ENCODE measurements around the gene MED25. TPM values are rescaled to one million over a fixed set of nuclear protein-coding genes. Genes with fewer than 3 reads are reported as not detected.

MED25 gene
- total RNA-seq, 3 donors from 2014 or later (not counting 1 experiment from before 2014, with no cell fraction given): 64.2 to 132 (median 69.5) TPM

- Histone ChIP-seq H3K9me3 (ENCODE audit: control insufficient read depth, insufficient read depth, low read length) (no peaks in the 10 kb centered on the region), H3K4me3 (ENCODE audit: low read length) (no peak overlapping the region), H3K4me1 (ENCODE audit: control insufficient read depth, insufficient read depth, low read length) (no peaks in the 10 kb centered on the region), H3K36me3 (ENCODE audit: control insufficient read depth, insufficient read depth, low read length) (peaks cover 58% of the 10 kb centered on the region), H3K27me3 (ENCODE audit: control insufficient read depth, insufficient read depth, low read length) (no peaks in the 10 kb centered on the region), H3K27ac (ENCODE audit: low read length) (no peak overlapping the region)
- H3K36me3 Mint-ChIP-seq: peaks cover 12% of the 10 kb centered on the region
- H3K4me3 Mint-ChIP-seq: no peak overlapping the region
- H3K27me3 Mint-ChIP-seq (ENCODE audit: low read depth in 2 of 2): no peaks in the 10 kb centered on the region
- ATAC-seq (no peak), DNase-seq (no peak)
- intact Hi-C loops (cut with micrococcal nuclease): no loop called here
- peaks cover 37 to 40% of the 10 kb centered on the region in 2 donors for H3K4me1 Mint-ChIP-seq
- no peak for TF ChIP-seq CTCF (IDR thresholded peaks at IDR 0.05)
- no peak overlapping the region for H3K27ac Mint-ChIP-seq
- no peaks in the 10 kb centered on the region for H3K9me3 Mint-ChIP-seq
- 97% methylated on average over 5 of the region's 5 CpGs for WGBS (ENCODE audit: insufficient coverage)
Measured at GRCh38 chr19:49787746-49788145, 30.3 kb upstream of the MED25 start.

- no peaks in the 10 kb centered on the region for H3K9me3 ChIP-seq (ENCODE audit: control insufficient read depth, insufficient read depth, low read length)
- Mint-ChIP-seq H3K36me3 (peaks cover under 1% of the 10 kb centered on the region), H3K27ac (peak overlapping the region in 1 of 2 donors; percentile 67), H3K4me3 (no peak overlapping the region), H3K4me1 (peaks cover 29 to 39% of the 10 kb centered on the region in 2 donors), H3K9me3 (no peaks in the 10 kb centered on the region), H3K27me3 (ENCODE audit: low read depth in 2 of 2) (no peaks in the 10 kb centered on the region)
- H3K27ac ChIP-seq (ENCODE audit: low read length): no peak overlapping the region
- no peaks in the 10 kb centered on the region for H3K27me3 ChIP-seq (ENCODE audit: control insufficient read depth, insufficient read depth, low read length)
- intact Hi-C loops (cut with micrococcal nuclease): no loop called here
- no peak for ATAC-seq
- H3K36me3 ChIP-seq (ENCODE audit: control insufficient read depth, insufficient read depth, low read length): peaks cover 58% of the 10 kb centered on the region
- H3K4me1 ChIP-seq (ENCODE audit: control insufficient read depth, insufficient read depth, low read length): no peaks in the 10 kb centered on the region
- WGBS (ENCODE audit: insufficient coverage): 90% methylated on average over 10 of the region's 10 CpGs
- no peak for DNase-seq
- no peak overlapping the region for H3K4me3 ChIP-seq (ENCODE audit: low read length)
- no peak for TF ChIP-seq CTCF (IDR thresholded peaks at IDR 0.05)
Measured at GRCh38 chr19:49788857-49789256, 29.2 kb upstream of the MED25 start.

GRCh38 chr19:49790866-49791265, 27.2 kb upstream of the MED25 start:
- H3K36me3 Mint-ChIP-seq: no peaks in the 10 kb centered on the region
- Histone ChIP-seq H3K9me3 (ENCODE audit: control insufficient read depth, insufficient read depth, low read length) (no peaks in the 10 kb centered on the region), H3K27me3 (ENCODE audit: control insufficient read depth, insufficient read depth, low read length) (no peaks in the 10 kb centered on the region), H3K4me3 (ENCODE audit: low read length) (no peak overlapping the region), H3K36me3 (ENCODE audit: control insufficient read depth, insufficient read depth, low read length) (peaks cover 62% of the 10 kb centered on the region), H3K4me1 (ENCODE audit: control insufficient read depth, insufficient read depth, low read length) (no peaks in the 10 kb centered on the region), H3K27ac (ENCODE audit: low read length) (no peak overlapping the region)
- peaks cover 22 to 31% of the 10 kb centered on the region in 2 donors for H3K4me1 Mint-ChIP-seq
- H3K27ac Mint-ChIP-seq: peak overlapping the region; percentile 7 to 46
- TF ChIP-seq CTCF (IDR thresholded peaks at IDR 0.05): no peak
- H3K27me3 Mint-ChIP-seq (ENCODE audit: low read depth in 2 of 2): no peaks in the 10 kb centered on the region
- ATAC-seq (no peak), DNase-seq (no peak)
- 97% methylated on average over 9 of the region's 9 CpGs for WGBS (ENCODE audit: insufficient coverage)
- H3K4me3 Mint-ChIP-seq: no peak overlapping the region
- intact Hi-C loops (cut with micrococcal nuclease): no loop called here
- H3K9me3 Mint-ChIP-seq: no peaks in the 10 kb centered on the region

- peaks cover 68% of the 10 kb centered on the region for H3K36me3 ChIP-seq (ENCODE audit: control insufficient read depth, insufficient read depth, low read length)
- H3K9me3 ChIP-seq (ENCODE audit: control insufficient read depth, insufficient read depth, low read length): no peaks in the 10 kb centered on the region
- intact Hi-C loops (cut with micrococcal nuclease): no loop called here
- no peaks in the 10 kb centered on the region for H3K27me3 Mint-ChIP-seq (ENCODE audit: low read depth in 2 of 2)
- no peak overlapping the region for H3K4me3 ChIP-seq (ENCODE audit: low read length)
- ATAC-seq (no peak), DNase-seq (no peak)
- no peak overlapping the region for H3K27ac ChIP-seq (ENCODE audit: low read length)
- no peaks in the 10 kb centered on the region for H3K27me3 ChIP-seq (ENCODE audit: control insufficient read depth, insufficient read depth, low read length)
- 97% methylated on average over 26 of the region's 26 CpGs for WGBS (ENCODE audit: insufficient coverage)
- H3K4me1 ChIP-seq (ENCODE audit: control insufficient read depth, insufficient read depth, low read length): no peaks in the 10 kb centered on the region
- H3K9me3 Mint-ChIP-seq: no peaks in the 10 kb centered on the region
- no peak for TF ChIP-seq CTCF (IDR thresholded peaks at IDR 0.05)
- peak overlapping the region in 1 of 2 donors; percentile 29 for H3K27ac Mint-ChIP-seq
- H3K4me3 Mint-ChIP-seq: no peak overlapping the region
- peaks cover 14 to 24% of the 10 kb centered on the region in 2 donors for H3K4me1 Mint-ChIP-seq
- H3K36me3 Mint-ChIP-seq: no peaks in the 10 kb centered on the region
Measured at GRCh38 chr19:49791776-49792445, 26.2 kb upstream of the MED25 start.

Measured in natural killer cell (primary cell).